GM12891 (cell line): ENCODE results near the gene BCAR3.

ENCODE experiments used
- POLR2A ChIP-seq: IDR thresholded peaks from 2 replicates; pipeline ENCODE4 v1.6.1; 2011; ENCODE audit warnings: low read depth, low read length, control low read depth
- POLR2AphosphoS5 ChIP-seq: IDR thresholded peaks from 2 replicates; pipeline ENCODE4 v1.6.1; 2011; ENCODE audit warnings: low read depth, low read length, control low read depth
- POU2F2 ChIP-seq: IDR thresholded peaks from 2 replicates; pipeline ENCODE4 v1.6.1; 2011; ENCODE audit warnings: low read depth, mild to moderate bottlenecking, control low read depth, low read length, moderate library complexity
- SPI1 ChIP-seq: IDR thresholded peaks from 2 replicates; pipeline ENCODE4 v1.6.1; 2011; ENCODE audit warnings: low read depth, low read length, control low read depth
- TAF1 ChIP-seq: IDR thresholded peaks from 2 replicates; pipeline ENCODE4 v1.6.1; 2011; ENCODE audit warnings: low read depth, low read length, control low read depth

DNA sequence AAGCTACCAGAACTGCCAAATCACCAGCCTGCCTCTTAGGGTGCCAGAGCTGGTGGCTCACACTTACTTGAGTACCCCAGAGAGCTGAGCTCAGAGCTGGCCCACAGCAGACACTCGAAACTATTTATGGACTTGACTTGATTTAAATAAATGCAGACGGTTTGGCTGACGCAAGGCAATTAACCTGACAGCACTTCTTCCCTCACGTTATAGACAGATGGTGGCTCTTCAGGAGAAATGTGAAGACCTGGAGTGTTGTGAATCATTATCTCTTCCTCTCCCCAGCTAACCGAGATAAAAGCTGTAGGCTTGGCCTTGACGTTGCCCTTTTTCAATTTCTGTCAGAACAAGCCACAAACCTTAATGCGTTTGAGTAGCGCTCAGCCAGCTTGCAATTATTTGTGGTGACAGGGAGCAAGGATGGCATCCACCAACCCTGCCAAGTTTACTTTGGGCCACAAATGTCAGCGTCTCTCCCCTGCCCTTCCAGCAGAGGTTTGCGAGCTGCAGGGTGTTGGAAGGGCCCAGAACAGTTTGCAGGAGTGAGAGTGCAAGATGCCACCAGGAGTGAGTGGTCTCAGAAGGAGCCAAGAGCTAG lies 34.0 kb upstream of the BCAR3 start:
- no peak for TF ChIP-seq POLR2AphosphoS5
- TF ChIP-seq TAF1: no peak
- no peak for TF ChIP-seq POLR2A
- TF ChIP-seq SPI1: peak; percentile 37; the same call in 1 of the 2 replicates
- TF ChIP-seq POU2F2: peak; percentile 57
